PFSK-1 (cell line): ENCODE results near the gene KNSTRN.

Source experiments
- FOXP2 ChIP-seq: optimal IDR thresholded peaks from 2 replicates; pipeline ENCODE3; 2011; ENCODE audit warnings: borderline replicate concordance, control low read depth, inconsistent platforms; ENCODE audit not compliant: insufficient read depth; ENCODE audit errors: extremely low read length, extremely low read depth
- POLR2AphosphoS5 ChIP-seq: IDR thresholded peaks from 2 replicates; pipeline ENCODE4 v1.6.1; 2012; ENCODE audit warnings: low read depth, mild to moderate bottlenecking, control low read depth, low read length, moderate library complexity
- SIN3A ChIP-seq: IDR thresholded peaks from 2 replicates; pipeline ENCODE4 v1.6.1; 2012; ENCODE audit warnings: mild to moderate bottlenecking, low read length, moderate library complexity, borderline replicate concordance; ENCODE audit not compliant: insufficient read depth
- TAF1 ChIP-seq: IDR thresholded peaks from 2 replicates; pipeline ENCODE4 v1.6.1; 2012; ENCODE audit warnings: low read length, control low read depth, borderline replicate concordance; ENCODE audit not compliant: insufficient read depth
- TF ChIP-seq, protein P1 (sequence below), 2 experiments: IDR thresholded peaks; 2 replicates each; pipeline versions ENCODE4 v1.6.1 to v1.8.0; 2011 to 2012; ENCODE audit warnings: low read depth in 2 of 2, low read length in 2 of 2, control low read depth in 1 of 2, inconsistent platforms in 1 of 2, mild to moderate bottlenecking in 1 of 2, moderate library complexity in 1 of 2; ENCODE audit not compliant: insufficient read depth in 1 of 2

KNSTRN gene

DNA sequence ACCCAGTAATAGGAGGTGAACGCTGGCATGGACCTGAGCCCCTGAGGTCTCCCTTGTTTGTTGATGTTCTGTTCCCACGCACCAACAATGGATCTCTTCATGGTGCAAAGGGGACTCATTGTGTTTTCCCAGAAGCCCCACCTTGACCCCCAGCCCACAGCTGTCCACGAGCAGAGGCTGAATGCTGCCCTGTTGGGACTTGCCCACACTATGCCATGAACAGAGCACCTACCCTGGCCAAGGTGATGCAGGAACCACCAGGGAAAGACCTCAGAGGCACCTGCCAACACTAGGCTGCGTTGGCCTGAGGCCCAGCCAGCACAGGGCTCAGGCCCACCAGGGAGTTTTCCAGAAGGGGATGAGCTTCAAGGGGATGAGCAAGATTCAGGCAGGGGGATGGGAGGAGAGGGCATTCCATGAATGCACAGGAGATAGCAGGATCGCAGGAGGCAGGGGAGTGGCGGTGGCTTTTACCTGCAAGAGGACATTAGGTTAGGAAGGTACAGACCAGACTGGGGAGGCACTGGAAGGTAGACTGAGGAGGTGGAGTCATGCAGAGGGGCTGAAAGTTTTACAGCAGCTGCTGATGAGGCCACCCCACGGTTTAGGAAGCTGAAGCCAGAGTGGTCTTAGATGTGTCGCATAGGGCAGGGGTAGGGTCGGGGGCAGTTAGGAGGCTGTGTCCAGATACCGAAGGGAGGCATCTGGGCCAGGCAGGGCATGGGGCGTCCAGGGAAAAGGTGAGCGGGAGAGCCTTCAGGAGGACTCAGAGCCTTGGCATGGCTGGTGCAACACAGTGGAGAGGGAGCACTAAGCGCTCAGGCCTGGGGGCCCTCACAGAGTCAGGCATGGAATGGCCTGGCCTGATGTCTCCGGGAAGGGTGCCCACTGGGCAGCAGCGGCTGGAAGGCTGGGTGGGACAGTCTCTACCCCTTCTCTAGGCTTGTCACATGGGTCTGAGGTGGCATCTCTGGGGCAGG, 35.7 kb upstream of the KNSTRN start:
- TF ChIP-seq, protein P1, sequence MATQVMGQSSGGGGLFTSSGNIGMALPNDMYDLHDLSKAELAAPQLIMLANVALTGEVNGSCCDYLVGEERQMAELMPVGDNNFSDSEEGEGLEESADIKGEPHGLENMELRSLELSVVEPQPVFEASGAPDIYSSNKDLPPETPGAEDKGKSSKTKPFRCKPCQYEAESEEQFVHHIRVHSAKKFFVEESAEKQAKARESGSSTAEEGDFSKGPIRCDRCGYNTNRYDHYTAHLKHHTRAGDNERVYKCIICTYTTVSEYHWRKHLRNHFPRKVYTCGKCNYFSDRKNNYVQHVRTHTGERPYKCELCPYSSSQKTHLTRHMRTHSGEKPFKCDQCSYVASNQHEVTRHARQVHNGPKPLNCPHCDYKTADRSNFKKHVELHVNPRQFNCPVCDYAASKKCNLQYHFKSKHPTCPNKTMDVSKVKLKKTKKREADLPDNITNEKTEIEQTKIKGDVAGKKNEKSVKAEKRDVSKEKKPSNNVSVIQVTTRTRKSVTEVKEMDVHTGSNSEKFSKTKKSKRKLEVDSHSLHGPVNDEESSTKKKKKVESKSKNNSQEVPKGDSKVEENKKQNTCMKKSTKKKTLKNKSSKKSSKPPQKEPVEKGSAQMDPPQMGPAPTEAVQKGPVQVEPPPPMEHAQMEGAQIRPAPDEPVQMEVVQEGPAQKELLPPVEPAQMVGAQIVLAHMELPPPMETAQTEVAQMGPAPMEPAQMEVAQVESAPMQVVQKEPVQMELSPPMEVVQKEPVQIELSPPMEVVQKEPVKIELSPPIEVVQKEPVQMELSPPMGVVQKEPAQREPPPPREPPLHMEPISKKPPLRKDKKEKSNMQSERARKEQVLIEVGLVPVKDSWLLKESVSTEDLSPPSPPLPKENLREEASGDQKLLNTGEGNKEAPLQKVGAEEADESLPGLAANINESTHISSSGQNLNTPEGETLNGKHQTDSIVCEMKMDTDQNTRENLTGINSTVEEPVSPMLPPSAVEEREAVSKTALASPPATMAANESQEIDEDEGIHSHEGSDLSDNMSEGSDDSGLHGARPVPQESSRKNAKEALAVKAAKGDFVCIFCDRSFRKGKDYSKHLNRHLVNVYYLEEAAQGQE (IDR thresholded peaks at IDR 0.05; ENCODE audit: insufficient read depth in 1 of 2, low read depth in 2 of 2, low read length in 2 of 2): no peak
- TF ChIP-seq SIN3A: no peak
- TF ChIP-seq POLR2AphosphoS5: no peak
- TF ChIP-seq TAF1: no peak
- TF ChIP-seq FOXP2: no peak

- TF ChIP-seq FOXP2 (no peak), POLR2AphosphoS5 (no peak), TAF1 (no peak), SIN3A (no peak)
- TF ChIP-seq, protein P1 (IDR thresholded peaks at IDR 0.05; ENCODE audit: insufficient read depth in 1 of 2, low read depth in 2 of 2, low read length in 2 of 2): no peak
These were observed 34.7 kb upstream of the KNSTRN start for GRCh38 chr15:40347559-40348473.

GRCh38 chr15:40348474-40348870, 34.0 kb upstream of the KNSTRN start:
- TF ChIP-seq TAF1 (no peak), SIN3A (no peak), FOXP2 (no peak), POLR2AphosphoS5 (no peak)
- TF ChIP-seq, protein P1 (IDR thresholded peaks at IDR 0.05; ENCODE audit: insufficient read depth in 1 of 2, low read depth in 2 of 2, low read length in 2 of 2): no peak

DNA sequence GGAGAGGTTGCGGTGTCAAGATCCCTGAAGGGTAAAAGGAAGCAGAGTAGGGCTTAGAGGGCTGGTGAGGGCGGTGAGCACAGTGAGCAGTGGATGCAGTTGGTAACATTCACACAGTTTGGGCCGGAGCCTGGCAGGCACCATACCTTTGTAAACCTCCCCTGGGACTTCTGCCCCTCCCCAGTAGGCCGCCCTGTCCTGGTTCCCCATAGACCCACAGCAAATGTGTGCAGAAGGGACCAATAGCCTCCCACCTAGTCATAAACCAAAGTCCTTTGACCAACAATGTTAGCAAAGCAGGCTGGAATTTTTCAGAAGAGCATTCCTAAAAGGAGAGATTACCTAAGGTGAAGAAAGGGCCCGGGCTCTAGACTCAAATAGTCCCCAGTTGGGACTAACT, 33.4 kb upstream of the KNSTRN start:
- no peak for TF ChIP-seq TAF1
- TF ChIP-seq, protein P1 (IDR thresholded peaks at IDR 0.05; ENCODE audit: insufficient read depth in 1 of 2, low read depth in 2 of 2, low read length in 2 of 2): no peak
- no peak for TF ChIP-seq SIN3A
- TF ChIP-seq FOXP2: no peak
- TF ChIP-seq POLR2AphosphoS5: no peak
